ENCODE measurements around the gene OGFRL1.
"Not testable (repeated sequence)": the region's sequence is repeated elsewhere in the genome, so short reads cannot be mapped to it uniquely, and the experiment has no call there.

The OGFRL1 gene

GRCh38 chr6:71262914-71263313, 25.7 kb upstream of the OGFRL1 start:
- H3K27ac ChIP-seq = no peak overlapping the region
- peak overlapping the region; percentile 51 for H3K4me3 ChIP-seq
- no peak for DNase-seq (ENCODE audit: low spot score)
- no peak for TF ChIP-seq CTCF (IDR thresholded peaks at IDR 0.05)

DNA sequence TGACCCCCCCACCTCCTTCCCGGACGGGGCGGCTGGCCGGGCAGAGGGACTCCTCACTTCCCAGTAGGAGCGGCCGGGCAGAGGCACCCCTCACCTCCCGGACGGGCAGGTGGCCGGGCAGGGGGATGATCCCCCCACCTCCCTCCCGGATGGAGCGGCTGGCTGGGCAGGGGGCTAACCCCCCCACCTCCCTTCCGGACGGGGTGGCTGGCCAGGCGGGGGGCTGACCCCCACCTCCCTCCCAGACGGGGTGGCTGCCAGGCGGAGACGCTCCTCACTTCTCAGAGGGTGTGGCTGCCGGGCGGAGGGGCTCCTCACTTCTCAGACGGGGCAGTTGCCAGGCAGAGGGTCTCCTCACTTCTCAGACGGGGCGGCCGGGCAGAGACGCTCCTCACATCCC, 22.2 kb upstream of the OGFRL1 start:
- H3K4me3 ChIP-seq; H3K27ac ChIP-seq; DNase-seq (ENCODE audit: low spot score): not testable (repeated sequence)

GRCh38 chr6:71268735-71269437, 19.7 kb upstream of the OGFRL1 start:
- no peak for TF ChIP-seq CTCF (IDR thresholded peaks at IDR 0.05)
- no peak for DNase-seq (ENCODE audit: low spot score)
- Histone ChIP-seq H3K4me3 (no peak overlapping the region), H3K27ac (no peak overlapping the region)

DNA sequence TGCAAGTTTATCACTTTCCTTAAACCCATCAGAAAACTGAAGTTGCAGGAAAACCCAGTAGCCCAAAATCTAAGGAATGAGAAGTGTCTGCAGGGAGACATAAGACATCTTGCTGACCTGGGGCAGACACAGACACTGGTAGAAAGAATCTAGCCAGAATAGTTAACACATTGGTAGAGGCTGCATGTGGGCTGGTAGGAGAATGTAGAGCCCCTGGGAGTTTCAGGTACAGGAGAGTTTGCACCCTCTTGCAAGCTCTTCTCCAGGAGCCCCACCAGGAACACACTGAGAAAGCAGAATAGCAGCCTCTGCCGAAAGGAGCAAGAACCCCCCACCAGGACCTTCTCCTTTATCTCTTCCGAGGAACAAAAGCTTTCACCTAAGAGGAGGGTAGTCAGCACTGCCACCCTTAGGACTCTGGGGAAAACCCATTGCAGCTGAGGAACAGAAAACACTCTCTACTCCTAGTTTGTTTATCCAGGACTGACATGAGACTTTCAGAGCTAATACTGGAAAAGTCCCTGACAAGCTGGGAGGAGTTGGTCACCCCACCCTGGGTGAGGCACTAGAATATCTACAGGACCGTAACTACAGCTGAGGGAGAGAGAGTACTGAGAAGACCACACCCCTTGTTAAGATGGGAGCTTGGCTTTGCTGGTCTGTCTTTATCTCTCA, 10.5 kb upstream of the OGFRL1 start:
- Histone ChIP-seq H3K27ac (no peak overlapping the region), H3K4me3 (no peak overlapping the region)
- no peak for TF ChIP-seq CTCF (IDR thresholded peaks at IDR 0.05)
- DNase-seq (ENCODE audit: low spot score) = no peak

GRCh38 chr6:71279321-71279720, 9.3 kb upstream of the OGFRL1 start:
- H3K4me3 ChIP-seq = no peak overlapping the region
- TF ChIP-seq CTCF (IDR thresholded peaks at IDR 0.05) = no peak
- DNase-seq (ENCODE audit: low spot score) = no peak
- H3K27ac ChIP-seq = no peak overlapping the region

- DNase-seq (ENCODE audit: low spot score) = no peak
- no peak for TF ChIP-seq CTCF (IDR thresholded peaks at IDR 0.05)
- no peak overlapping the region for H3K4me3 ChIP-seq
- no peak overlapping the region for H3K27ac ChIP-seq
Measured at GRCh38 chr6:71279740-71280139, 8.9 kb upstream of the OGFRL1 start.

DNA sequence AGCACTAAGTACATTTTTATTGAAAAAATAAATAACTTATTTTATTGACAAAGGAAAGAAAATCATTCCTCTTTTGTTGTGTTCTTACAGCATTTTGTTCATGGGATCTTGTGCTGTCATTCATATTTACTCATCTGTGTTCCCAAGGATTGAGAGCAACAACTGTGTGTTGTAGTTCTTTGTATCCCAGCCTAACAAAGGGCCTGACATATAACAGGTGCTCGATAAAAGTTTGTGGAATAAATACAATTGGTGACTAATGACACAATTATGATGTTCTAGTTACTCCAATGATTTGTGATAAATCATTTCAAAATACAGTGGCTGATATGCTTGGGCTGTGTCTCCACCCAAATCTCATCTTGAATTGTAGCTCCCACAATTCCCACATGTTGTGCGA, 7.9 kb upstream of the OGFRL1 start:
- H3K4me3 ChIP-seq = no peak overlapping the region

More for the DNA sequence above, 7.9 kb upstream of the OGFRL1 start:
- no peak overlapping the region for H3K27ac ChIP-seq
- no peak for TF ChIP-seq CTCF (IDR thresholded peaks at IDR 0.05)
- no peak for DNase-seq (ENCODE audit: low spot score)

All from coronary artery (tissue), 2 donors.